Measurements from ENCODE around the gene SLC23A2.

SLC23A2 gene

GRCh38 chr20:4821590-4821989 is 179.7 kb downstream of the SLC23A2 start:
- TF ChIP-seq MYC (IDR thresholded peaks at IDR 0.05; ENCODE audit: low read depth, low read length) (no peak), CTCF (IDR thresholded peaks at IDR 0.05; ENCODE audit: low read depth, low read length) (no peak), POLR2A (IDR thresholded peaks at IDR 0.05; ENCODE audit: extremely low read depth, insufficient read length) (no peak), MAX (IDR thresholded peaks at IDR 0.05; ENCODE audit: low read depth, low read length) (no peak)
- DNase-seq (ENCODE audit: low read depth) = no peak
- H3K4me3 ChIP-seq (ENCODE audit: low read depth, low read length) = peak overlapping the region; percentile 96

- TF ChIP-seq POLR2A (IDR thresholded peaks at IDR 0.05; ENCODE audit: extremely low read depth, insufficient read length) = no peak
- no peak for TF ChIP-seq MYC (IDR thresholded peaks at IDR 0.05; ENCODE audit: low read depth, low read length)
- no peak for TF ChIP-seq MAX (IDR thresholded peaks at IDR 0.05; ENCODE audit: low read depth, low read length)
- TF ChIP-seq CTCF (IDR thresholded peaks at IDR 0.05; ENCODE audit: low read depth, low read length) = no peak
- H3K4me3 ChIP-seq (ENCODE audit: low read depth, low read length) = peak overlapping the region; percentile 96
- DNase-seq (ENCODE audit: low read depth) = no peak
Measured at GRCh38 chr20:4820806-4821518, 180.3 kb downstream of the SLC23A2 start.

- no peak for TF ChIP-seq POLR2A (IDR thresholded peaks at IDR 0.05; ENCODE audit: extremely low read depth, insufficient read length)
- TF ChIP-seq MYC (IDR thresholded peaks at IDR 0.05; ENCODE audit: low read depth, low read length) = no peak
- TF ChIP-seq MAX (IDR thresholded peaks at IDR 0.05; ENCODE audit: low read depth, low read length) = no peak
- TF ChIP-seq CTCF (IDR thresholded peaks at IDR 0.05; ENCODE audit: low read depth, low read length) = no peak
- H3K4me3 ChIP-seq (ENCODE audit: low read depth, low read length) = peak overlapping the region; percentile 19
- no peak for DNase-seq (ENCODE audit: low read depth)
Measured at GRCh38 chr20:4819901-4820300, 181.4 kb downstream of the SLC23A2 start.

GRCh38 chr20:4817230-4817671 is 184.1 kb downstream of the SLC23A2 start:
- peak; percentile 34 for DNase-seq (ENCODE audit: low read depth)
- no peak overlapping the region for H3K4me3 ChIP-seq (ENCODE audit: low read depth, low read length)

GRCh38 chr20:4815628-4816027 is 185.7 kb downstream of the SLC23A2 start:
- peak; percentile 63 for DNase-seq (ENCODE audit: low read depth)
- peak overlapping the region; percentile 66 for H3K4me3 ChIP-seq (ENCODE audit: low read depth, low read length)
- no peak for TF ChIP-seq MAX (IDR thresholded peaks at IDR 0.05; ENCODE audit: low read depth, low read length)
- no peak for TF ChIP-seq CTCF (IDR thresholded peaks at IDR 0.05; ENCODE audit: low read depth, low read length)
- no peak for TF ChIP-seq MYC (IDR thresholded peaks at IDR 0.05; ENCODE audit: low read depth, low read length)

More at GRCh38 chr20:4817230-4817671, 184.1 kb downstream of the SLC23A2 start:
- TF ChIP-seq POLR2A (IDR thresholded peaks at IDR 0.05; ENCODE audit: extremely low read depth, insufficient read length) (no peak), MYC (IDR thresholded peaks at IDR 0.05; ENCODE audit: low read depth, low read length) (no peak), MAX (IDR thresholded peaks at IDR 0.05; ENCODE audit: low read depth, low read length) (no peak), CTCF (IDR thresholded peaks at IDR 0.05; ENCODE audit: low read depth, low read length) (no peak)

All from NB4 (cell line).